NK-92 (cell line): ENCODE data around the gene FAM114A2.
"Not testable (repeated sequence)": the region's sequence is repeated elsewhere in the genome, so short reads cannot be mapped to it uniquely, and the experiment has no call there.

Experiments
- DNase-seq: peaks from one replicate; lab custom pipeline; 2025; ENCODE audit not compliant: unreplicated experiment; lab: John Stamatoyannopoulos, UW

Gene FAM114A2

GRCh38 chr5:154038707-154039457 lies at the start of gene FAM114A2, which contains the start of gene MFAP3:
Gene FAM114A2 (minus strand): TSS chr5:154038910. CDS start chr5:154034953, 3,957 bp downstream.
Gene MFAP3 (plus strand): TSS chr5:154038967. CDS start chr5:154049723, 10,756 bp downstream.
- peak; percentile 50 for DNase-seq

- no peak for DNase-seq
Measured at GRCh38 chr5:154087260-154087659, 48.5 kb upstream of the FAM114A2 start.

- no peak for DNase-seq
Measured at GRCh38 chr5:154086641-154087040, 47.9 kb upstream of the FAM114A2 start.

GRCh38 chr5:154086146-154086545 lies 47.4 kb upstream of the FAM114A2 start:
- DNase-seq: no peak

GRCh38 chr5:154084062-154084639 lies 45.4 kb upstream of the FAM114A2 start:
- no peak for DNase-seq

GRCh38 chr5:154081246-154081645 lies 42.5 kb upstream of the FAM114A2 start:
- no peak for DNase-seq

GRCh38 chr5:154078272-154078671 lies 39.6 kb upstream of the FAM114A2 start:
- no peak for DNase-seq

GRCh38 chr5:154077696-154078095 lies 39.0 kb upstream of the FAM114A2 start:
- DNase-seq: no peak

- no peak for DNase-seq
Measured at GRCh38 chr5:154076240-154076922, 37.7 kb upstream of the FAM114A2 start.

- DNase-seq: no peak
Measured at GRCh38 chr5:154072414-154073171, 33.9 kb upstream of the FAM114A2 start.

- DNase-seq: no peak
Measured at GRCh38 chr5:154071799-154072413, 33.2 kb upstream of the FAM114A2 start.

- DNase-seq: not testable (repeated sequence)
Measured at GRCh38 chr5:154069854-154070253, 31.1 kb upstream of the FAM114A2 start.

- DNase-seq: no peak
Measured at GRCh38 chr5:154065971-154066370, 27.3 kb upstream of the FAM114A2 start.

GRCh38 chr5:154063372-154063771 lies 24.7 kb upstream of the FAM114A2 start:
- no peak for DNase-seq

GRCh38 chr5:154060606-154061005 lies 21.9 kb upstream of the FAM114A2 start:
- DNase-seq: no peak

- DNase-seq: no peak
Measured at GRCh38 chr5:154059583-154059982, 20.9 kb upstream of the FAM114A2 start.

- DNase-seq: no peak
Measured at GRCh38 chr5:154059039-154059430, 20.3 kb upstream of the FAM114A2 start.

- DNase-seq: no peak
Measured at GRCh38 chr5:154058055-154059038, 19.6 kb upstream of the FAM114A2 start.

- no peak for DNase-seq
Measured at GRCh38 chr5:154055201-154055600, 16.5 kb upstream of the FAM114A2 start.

GRCh38 chr5:154053468-154053867 lies 14.8 kb upstream of the FAM114A2 start:
- no peak for DNase-seq
